HT-29 (cell line): ENCODE results near the gene SLC43A1. TPM values are rescaled to one million over a fixed set of nuclear protein-coding genes. Genes with fewer than 3 reads are reported as not detected.

Experiments
- DNase-seq: peaks from one replicate; pipeline ENCODE4 v3.0.0-alpha.2; 2015; ENCODE audit warnings: low spot score
- total RNA-seq: library from RNA; depleted of rRNA; stranded (reverse); fragments of >200 nt; shearing (Covaris generic); gene quantifications from 2 replicates; pipeline ENCODE4 v1.2.3, GENCODE V29; 2014

SLC43A1 gene
- total RNA-seq, 1 experiment from 2014 or later: 60.8 TPM

- no peak for DNase-seq
Measured at GRCh38 chr11:57529012-57529411, 13.5 kb upstream of the SLC43A1 start.

- peak; percentile 90 for DNase-seq
Measured at GRCh38 chr11:57527056-57527631, 11.6 kb upstream of the SLC43A1 start.

GRCh38 chr11:57523419-57523818 is 7.9 kb upstream of the SLC43A1 start:
- no peak for DNase-seq

- no peak for DNase-seq
Measured at GRCh38 chr11:57521116-57521515, 5.6 kb upstream of the SLC43A1 start.

GRCh38 chr11:57516061-57516443 is 550 bp upstream of the SLC43A1 start:
- DNase-seq: no peak

GRCh38 chr11:57514538-57515331 is 767 bp downstream of the SLC43A1 start:
- peak; percentile 57 for DNase-seq

GRCh38 chr11:57513911-57514537 is 1.5 kb downstream of the SLC43A1 start:
- peak; percentile 58 for DNase-seq

GRCh38 chr11:57513452-57513795 is 2.1 kb downstream of the SLC43A1 start:
- no peak for DNase-seq

GRCh38 chr11:57512646-57513451 is 2.7 kb downstream of the SLC43A1 start:
- no peak for DNase-seq

GRCh38 chr11:57511741-57512430 is 3.6 kb downstream of the SLC43A1 start:
- DNase-seq: no peak

GRCh38 chr11:57508341-57509170 is 6.9 kb downstream of the SLC43A1 start:
- DNase-seq: no peak

GRCh38 chr11:57506522-57506921 is 9.0 kb downstream of the SLC43A1 start:
- DNase-seq: no peak

GRCh38 chr11:57504511-57504910 is 11.0 kb downstream of the SLC43A1 start:
- no peak for DNase-seq

- DNase-seq: no peak
Measured at GRCh38 chr11:57502870-57503269, 12.6 kb downstream of the SLC43A1 start.

- no peak for DNase-seq
Measured at GRCh38 chr11:57502376-57502775, 13.1 kb downstream of the SLC43A1 start.

- DNase-seq: no peak
Measured at GRCh38 chr11:57501953-57502352, 13.5 kb downstream of the SLC43A1 start.

- DNase-seq: no peak
Measured at GRCh38 chr11:57500926-57501325, 14.6 kb downstream of the SLC43A1 start.

GRCh38 chr11:57500515-57500914 is 15.0 kb downstream of the SLC43A1 start:
- no peak for DNase-seq

GRCh38 chr11:57499983-57500461 is 15.5 kb downstream of the SLC43A1 start:
- no peak for DNase-seq

GRCh38 chr11:57499413-57499982 is 16.0 kb downstream of the SLC43A1 start:
- DNase-seq: peak; percentile 95
